ENCODE results near the gene CYFIP2.
A peak's percentile ranks its signal among the peaks of the same experiment; 100 is the strongest.
"Not testable (repeated sequence)": the region's sequence is repeated elsewhere in the genome, so short reads cannot be mapped to it uniquely, and the experiment has no call there.

Gene CYFIP2

DNA sequence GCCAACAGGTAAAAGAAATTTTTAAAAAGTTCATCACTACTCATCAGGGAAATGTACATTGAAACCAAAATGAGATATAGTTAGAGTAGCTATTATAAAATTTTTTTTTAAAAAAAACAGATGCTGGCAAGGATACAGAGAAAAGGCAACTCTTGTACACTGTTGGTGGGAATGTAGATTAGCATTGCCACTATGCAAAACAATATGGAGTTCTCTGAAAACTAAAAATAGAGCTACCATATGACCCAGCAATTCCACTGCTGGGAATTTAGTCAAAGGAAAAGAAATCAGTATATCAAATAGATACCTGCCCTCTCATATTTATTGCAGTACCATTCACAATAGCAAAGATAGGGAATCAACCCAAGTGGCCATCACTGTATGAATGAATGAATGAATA is 149.9 kb downstream of the CYFIP2 start:
- DNase-seq = no peak

DNA sequence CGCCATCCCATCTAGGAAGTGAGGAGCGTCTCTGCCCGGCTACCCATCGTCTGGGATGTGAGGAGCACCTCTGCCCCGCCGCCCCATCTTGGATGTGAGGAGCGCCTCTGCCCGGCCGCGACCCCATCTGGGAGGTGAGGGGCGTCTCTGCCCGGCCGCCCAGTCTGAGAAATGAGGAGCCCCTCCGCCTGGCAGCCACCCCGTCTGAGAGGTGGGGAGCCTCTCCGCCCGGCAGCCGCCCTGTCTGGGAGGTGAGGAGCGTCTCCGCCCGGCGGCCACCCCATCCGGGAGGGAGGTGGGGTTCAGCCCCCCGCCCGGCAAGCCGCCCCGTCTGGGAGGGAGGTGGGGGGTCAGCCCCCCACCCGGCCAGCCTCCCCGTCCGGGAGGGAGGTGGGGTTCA is 153.6 kb downstream of the CYFIP2 start:
- not testable (repeated sequence) for DNase-seq

DNA sequence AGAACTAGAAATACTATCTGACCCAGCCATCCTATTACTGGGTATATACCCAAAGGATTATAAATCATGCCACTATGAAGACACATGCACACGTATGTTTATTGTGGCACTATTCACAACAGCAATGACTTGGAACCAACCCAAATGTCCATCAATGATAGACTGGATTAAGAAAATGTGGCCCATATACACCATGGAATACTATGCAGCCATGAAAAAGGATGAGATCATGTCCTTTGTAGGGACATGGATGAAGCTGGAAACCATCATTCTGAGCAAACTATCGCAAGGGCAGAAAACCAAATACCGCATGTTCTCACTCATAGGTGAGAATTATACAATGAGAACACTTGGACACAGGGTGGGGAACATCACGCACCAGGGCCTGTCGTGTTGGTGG is 164.0 kb downstream of the CYFIP2 start:
- DNase-seq = not testable (repeated sequence)

GRCh38 chr5:157431544-157432200 is 165.7 kb downstream of the CYFIP2 start:
- DNase-seq = no peak

DNA sequence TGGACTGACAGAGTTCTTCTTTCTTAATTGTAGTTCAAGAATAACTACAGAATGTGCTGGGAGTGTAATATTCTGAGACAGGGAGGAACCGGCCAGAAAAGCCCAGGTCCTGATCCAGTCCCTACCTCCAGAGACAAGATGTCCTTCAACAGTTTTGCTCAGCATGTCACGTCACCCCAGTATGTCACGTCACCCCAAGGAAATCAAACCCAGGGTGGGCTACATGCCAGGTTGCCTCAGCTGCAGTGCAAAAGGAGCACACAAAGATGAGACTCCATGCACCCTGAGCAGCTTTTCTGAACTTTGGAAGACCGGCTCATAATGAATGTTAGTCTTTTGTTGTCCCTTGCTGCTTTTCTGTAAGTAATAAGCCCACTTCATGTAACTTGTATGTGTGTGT is 168.2 kb downstream of the CYFIP2 start:
- DNase-seq = no peak

- peak; percentile 76 for DNase-seq
Observed at GRCh38 chr5:157443041-157443549, 177.2 kb downstream of the CYFIP2 start.

- DNase-seq = no peak
Observed at GRCh38 chr5:157444224-157444623, 178.3 kb downstream of the CYFIP2 start.
